GM19025 (cell line): ENCODE measurements around the gene RNF215.
"Not testable (repeated sequence)": the region's sequence is repeated elsewhere in the genome, so short reads cannot be mapped to it uniquely, and the experiment has no call there.

Source experiments
- ATAC-seq: cut with Tn5 transposase; IDR thresholded peaks from one replicate; pipeline ENCODE4 v1.9.1; 2021; ENCODE audit warnings: mild to moderate bottlenecking, low read depth, moderate library complexity; ENCODE audit not compliant: unreplicated experiment

RNF215 gene

DNA sequence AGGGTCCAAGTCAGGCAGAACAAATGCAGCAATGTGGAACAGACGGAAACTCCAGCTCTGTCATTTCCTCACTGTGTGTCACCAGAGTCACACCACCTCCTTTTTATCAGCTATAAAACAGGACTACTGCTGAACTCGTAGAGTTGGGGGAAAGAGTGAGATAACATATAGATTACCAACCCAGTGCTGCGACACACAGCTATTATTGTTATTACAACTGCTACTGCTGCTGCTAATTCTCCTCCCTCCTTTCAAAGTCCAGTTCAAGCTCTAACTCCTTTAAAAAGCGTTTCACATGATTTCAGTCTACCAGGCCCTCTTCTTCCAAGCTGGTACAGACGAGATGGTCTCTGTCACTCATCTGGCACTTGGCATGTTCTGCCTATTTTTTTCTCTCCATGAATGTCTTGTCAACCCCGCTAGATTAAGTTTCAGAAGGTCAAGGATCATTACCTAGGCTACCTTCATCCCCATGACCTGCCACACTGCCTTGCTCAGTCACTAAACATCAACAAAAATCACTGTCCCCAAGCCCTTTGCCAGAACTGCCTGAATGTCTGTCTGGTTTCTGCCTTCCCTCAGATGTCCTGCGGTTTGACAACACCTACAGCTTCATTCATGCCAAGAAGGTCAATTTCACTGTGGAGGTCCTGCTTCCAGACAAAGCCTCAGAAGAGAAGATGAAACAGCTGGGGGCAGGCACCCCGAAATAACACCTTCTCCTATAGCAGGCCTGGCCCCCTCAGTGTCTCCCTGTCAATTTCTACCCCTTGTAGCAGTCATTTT lies 34.7 kb upstream of the RNF215 start:
- ATAC-seq: no peak

DNA sequence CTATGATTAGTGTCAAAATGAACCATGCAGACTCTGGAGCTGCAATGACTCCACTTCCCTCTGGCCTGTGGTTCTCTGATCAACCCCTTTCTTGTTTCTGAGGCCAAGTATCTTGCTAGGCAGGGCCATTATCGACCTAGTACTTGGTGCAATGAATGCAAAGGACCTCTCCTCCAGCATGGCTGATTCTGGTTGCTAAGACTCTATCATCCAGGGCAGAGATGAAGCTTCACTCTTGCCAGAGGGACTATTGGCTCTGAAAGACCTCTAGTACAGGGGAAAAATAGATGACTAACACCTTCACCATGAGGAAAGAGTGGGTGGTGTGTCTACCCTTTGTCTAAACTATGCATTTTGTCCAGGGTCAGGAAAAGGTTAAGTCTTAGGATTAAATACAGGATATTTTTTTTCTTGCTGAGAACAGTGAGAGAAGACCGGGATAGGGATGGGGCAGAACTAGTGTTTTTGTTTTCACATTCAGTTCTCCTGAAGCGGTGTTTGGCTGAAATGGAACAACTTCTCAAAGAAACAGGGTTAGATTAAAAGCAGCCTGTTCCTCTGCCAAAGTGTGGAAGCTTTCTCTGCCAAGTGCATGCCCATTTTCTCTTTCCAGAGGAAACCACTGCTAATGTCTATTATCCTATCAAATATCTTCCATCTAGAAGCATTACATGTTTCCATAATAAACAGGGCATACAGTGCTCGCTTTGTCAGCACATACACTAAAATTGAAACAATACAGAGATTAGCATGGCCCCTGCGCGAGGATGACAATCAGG lies 33.3 kb upstream of the RNF215 start:
- no peak for ATAC-seq

DNA sequence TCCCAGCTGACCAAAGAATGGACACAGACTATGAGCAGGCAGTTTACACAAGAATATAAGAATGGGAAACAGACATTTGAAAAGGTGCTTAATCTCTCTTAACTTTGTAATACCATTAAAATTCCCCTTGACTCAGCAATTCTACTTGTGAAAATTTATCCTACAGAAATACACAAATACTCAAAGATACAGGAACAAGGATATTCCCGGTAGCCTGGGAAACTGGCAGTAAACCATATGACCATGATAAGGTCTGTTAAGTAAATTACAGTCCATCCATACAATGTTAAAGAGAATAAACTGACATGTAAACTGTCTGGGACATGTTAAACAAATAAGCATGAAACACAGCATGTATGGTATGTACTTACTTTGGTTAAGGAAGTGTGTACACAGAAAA lies 29.6 kb upstream of the RNF215 start:
- ATAC-seq: no peak

DNA sequence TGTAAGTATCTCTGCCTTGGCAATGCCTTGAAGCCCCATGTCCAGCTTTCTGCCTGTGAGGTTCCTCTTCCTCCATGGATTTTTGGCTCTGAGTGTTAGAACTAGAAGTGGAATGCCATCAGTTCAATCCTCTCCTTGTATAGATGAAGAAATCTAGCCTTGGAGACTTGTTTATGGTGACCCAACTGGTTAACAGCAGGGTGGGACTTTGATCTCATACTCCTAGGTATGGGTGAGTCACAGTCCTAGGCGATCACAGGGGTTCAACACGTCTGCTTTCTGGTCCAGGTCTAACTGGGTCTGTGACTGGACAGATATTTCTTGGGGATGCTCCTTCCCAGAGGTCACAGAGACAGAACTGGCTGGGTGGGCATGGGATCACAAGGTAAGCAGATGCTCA lies 29.2 kb upstream of the RNF215 start:
- no peak for ATAC-seq

DNA sequence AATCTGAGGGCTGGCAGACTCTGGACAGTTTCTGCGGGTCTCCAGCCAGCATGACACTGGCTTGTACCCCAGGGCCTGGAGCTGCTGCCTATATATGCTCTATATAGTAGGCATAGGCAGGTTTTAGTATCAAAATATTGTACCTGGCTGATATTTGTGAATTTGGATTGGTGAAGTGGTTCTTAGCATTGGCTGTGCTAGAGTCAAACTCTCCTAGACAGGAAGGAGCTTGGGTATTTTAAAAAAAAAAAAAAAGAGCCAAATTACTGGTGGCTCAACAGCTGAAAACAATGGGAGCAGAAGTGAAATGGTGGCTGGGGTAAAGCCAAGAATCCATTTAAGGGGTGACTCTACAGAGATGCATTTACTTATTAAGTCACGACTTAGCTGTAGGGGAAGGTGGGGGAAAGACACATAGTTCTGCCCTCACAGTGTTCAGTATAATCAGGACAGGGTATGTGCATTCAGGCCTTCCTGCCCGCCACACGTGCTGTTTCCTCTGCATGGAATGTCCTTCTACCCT lies 27.4 kb upstream of the RNF215 start:
- no peak for ATAC-seq

DNA sequence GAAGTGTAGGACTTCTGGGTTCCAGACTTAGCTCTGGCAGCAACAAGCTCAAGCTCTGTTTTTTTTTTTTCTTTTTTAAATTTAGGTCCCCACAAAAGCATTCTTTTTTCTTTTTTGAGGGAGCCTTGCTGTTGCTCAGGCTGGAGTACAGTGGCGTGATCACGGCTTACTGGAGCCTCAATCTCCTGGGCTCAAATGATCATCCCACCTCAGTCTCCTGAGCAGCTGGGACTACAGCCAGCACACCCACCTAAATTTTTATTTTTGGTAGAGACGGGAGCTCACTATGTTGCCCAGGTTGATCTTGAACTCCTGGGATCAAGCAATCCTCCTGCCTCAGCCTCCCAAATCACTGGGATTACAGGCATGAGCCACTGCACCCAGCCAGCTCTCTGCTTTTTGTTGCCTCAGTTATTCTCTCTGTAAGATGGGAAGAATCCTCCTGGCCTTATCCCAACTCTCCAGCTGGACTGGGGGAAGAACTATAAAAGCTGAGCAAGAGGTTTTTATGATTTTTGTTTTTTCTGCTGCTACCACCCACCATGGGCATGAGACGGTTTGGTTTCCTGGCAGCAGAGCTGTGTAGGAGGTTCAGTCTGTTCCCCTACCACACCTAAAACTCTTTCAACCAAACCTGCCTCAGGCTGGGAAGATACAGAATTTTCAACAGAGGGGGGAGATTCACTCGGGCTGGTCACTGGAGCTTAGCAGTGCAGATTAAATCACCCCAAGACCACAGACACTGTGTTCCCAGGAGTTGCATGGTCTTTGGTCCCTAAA lies 26.7 kb upstream of the RNF215 start:
- ATAC-seq: no peak

DNA sequence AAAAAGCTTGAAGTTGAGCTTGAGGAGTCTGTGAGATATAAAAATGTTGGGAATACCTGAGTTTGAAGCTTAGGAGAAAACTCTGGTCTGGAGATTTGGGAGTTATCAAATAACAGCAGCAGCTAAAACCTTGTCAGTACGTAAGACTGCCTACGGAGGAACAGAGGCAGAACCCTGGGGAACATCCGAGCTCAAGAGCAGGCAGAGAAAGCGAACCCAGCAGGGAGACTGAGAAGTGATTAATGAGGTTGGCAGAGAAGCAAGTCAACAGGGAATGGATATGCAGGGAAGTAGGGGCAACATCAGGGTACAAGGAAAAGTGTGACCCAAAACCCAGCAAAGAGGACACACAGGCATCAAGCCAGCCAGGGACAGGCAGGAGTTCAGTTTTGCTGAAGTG lies 25.8 kb upstream of the RNF215 start:
- ATAC-seq: no peak

DNA sequence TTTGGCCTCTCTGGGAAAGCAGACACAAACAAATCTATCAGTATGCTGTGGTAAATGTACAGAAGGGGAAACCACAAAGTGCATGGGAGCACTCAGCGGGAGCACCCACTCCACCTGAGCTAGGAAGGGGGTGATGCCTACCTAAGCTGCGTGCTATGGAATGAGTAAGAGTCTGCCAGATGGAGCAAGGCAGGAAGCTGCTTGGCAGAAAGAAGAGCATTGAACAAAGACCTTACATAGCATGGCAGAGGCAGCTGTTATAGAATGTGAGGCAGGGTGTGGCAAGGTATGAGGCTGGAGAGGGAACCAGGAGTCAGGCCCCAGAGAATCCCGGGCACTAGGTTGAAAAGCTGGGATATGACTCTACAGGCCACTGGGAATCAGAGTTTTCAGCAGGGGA lies 24.6 kb upstream of the RNF215 start:
- ATAC-seq: no peak

DNA sequence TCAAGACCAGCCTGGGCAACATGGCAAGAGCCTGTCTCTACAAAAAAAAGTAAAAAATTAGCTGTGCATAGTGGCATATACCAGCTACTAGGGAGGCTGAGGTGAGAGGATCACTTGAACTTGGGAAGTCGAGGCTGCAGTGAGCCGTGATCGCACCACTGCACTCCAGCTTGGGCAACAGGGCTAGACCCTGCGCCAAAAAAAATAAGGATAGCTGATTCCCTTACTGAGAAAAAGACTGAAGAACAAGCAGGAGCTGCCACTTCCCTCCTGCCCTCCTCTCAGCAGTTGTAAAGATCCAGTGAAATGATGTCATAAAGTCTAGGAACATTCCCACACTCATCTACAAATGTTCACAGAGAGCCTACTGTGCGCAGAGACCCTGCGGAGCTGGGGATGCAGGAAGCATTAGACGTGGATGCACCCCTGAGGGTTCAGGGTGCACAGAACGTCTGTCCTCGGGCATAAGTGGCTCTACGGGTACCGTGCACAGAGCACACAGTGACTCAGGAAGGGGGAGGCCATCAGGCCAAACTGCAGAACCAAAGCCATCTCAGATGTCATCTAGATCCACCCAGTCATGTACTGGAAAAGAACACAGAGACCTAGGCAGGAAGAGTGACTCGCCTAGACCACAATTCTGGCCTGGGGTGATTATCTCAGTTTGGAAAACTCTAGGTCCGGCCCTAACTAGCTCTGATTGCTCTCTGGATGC lies 21.3 kb upstream of the RNF215 start:
- no peak for ATAC-seq

DNA sequence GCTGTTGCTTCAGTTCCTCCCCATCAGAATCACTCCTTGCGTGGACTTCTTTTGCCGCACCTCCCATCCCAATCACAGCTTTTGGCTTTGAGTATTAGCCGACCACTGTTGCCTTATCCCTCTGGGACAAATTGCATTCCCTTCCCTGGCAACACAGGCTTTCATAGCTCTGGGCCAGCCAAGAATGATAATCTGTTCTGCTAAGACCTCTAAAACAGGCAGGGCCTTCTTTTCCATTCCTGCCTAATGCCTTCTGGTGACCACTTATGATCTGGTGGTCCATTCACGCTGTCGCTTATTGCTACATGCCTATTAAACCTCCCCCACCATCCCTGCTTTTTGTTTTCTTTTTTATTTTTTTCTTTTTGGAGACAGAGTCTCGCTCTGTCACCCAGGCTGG lies 19.2 kb upstream of the RNF215 start:
- ATAC-seq: no peak

DNA sequence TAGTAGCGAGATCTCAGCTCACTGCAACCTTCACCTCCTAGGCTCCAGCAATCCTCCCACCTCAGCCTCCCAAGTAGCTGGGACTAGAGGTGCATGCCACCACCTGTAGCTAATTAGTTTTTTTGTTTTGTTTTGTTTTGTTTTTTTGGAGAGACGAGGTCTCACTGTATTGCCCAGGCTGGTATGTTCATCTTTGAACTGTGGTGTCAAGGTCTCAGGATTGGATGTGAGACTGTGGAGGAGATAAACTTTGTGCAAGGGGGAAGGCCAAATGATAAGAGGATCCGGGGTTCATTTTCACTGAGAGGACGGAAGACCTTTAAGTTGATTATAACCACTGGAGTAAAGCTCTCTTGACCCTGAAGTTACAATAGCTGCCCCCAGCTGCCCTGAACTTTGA lies 18.5 kb upstream of the RNF215 start:
- no peak for ATAC-seq

DNA sequence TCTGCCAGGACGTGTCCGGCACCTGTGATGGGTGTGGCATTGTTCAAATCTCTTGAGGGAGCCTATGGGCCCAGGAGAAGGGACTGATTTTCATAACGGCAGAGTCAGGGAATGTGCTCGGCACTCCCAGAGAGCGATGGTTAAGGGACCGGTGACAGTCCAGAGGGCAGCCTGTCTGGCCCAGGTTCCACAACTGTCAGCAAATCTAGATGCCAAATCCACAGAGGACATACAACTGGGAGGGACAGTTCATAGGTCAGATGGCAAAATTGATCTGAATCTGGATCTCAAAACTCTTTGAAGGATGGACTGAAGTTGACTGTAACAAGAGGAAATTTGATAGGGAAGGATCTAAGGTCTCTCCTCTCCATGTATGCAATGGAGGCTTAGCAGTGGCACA lies 17.1 kb upstream of the RNF215 start:
- ATAC-seq: no peak

DNA sequence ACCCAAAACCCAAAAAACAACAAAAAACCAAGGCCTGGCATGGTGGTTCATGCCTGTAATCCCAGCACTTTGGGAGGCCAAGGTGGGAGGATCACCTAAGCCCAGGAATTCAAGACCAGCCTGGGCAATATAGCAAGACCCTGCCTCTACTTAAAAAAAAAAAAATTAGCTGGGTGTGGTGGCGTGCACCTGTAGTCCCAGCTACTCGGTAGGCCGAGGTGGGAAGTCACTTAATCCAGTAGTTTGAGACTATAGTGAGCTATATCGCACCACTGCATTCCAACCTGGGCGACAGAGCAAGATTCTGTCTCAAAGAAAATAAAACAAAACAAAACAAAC lies 15.5 kb upstream of the RNF215 start:
- ATAC-seq: not testable (repeated sequence)

DNA sequence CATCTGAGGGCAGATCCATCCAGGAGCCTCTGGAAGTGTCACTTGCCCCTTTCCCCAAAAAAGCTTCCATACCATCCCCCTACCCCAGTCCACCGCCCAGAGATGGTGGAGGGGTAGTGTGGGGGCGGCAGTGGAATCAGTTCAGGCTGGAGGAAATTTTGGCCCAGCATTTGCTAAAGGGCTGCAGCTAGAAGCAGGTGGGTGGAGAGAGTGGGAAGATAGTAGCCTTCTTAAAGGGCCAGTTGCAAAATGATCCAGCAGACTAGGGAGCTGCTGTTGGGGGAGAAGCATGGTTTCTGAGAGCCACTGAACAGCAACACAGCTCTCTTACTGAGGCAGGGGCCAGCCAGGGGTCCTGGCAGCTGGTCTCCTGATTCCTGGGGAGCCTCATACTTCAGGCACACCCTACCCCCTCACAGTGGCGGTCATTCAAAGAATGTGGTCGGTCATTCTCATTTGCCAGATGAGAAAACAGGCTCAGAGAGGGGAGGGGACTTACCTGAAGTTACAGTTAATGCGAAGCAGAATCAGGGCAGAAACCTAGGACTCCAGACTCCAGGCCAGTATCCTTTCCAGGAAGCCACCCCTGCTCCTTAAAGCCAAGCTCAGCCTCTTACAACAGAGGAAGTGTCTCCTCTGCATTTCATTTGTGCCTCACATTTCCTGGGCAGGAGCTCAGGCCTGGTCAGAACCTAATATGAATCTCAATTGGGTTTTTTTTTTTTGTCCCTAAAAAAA lies 15.0 kb upstream of the RNF215 start:
- ATAC-seq: no peak

DNA sequence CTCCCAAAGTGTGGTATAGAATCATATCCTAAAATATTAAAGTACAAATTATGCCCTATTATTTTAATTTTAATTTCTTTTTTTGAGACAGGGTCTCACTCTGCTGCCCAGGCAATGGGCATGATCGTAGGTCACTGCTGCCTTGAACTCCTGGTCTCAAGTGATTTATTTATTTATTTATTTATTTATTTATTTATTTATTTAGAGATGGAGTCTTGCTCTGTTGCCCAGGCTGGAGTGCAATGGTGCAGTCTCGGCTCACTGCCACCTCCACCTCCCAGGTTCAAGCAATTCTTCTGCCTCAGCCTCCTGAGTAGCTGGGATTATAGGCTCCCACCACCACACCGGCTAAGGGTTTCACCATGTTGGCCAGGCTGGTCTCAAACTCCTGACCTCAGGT lies 13.8 kb upstream of the RNF215 start:
- not testable (repeated sequence) for ATAC-seq

DNA sequence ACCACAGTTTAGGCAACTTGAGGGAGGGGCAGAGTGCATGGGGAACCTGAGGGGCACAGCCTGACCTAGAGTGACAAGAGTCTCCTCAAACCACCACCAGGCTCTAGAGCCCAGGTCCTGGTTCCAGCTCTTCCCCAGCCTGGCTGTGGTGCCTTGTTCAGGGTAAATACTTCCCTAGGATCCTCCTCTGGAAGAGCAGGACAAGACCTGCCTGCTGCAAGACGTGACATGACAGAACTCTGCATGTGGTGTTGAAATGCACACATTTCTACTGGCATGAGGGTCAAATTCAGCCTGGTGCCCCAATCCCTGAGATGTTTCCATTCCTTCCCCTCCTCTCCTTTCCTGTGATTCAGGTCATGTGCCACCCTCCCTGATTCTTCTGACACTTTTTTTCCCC lies 12.9 kb upstream of the RNF215 start:
- no peak for ATAC-seq

DNA sequence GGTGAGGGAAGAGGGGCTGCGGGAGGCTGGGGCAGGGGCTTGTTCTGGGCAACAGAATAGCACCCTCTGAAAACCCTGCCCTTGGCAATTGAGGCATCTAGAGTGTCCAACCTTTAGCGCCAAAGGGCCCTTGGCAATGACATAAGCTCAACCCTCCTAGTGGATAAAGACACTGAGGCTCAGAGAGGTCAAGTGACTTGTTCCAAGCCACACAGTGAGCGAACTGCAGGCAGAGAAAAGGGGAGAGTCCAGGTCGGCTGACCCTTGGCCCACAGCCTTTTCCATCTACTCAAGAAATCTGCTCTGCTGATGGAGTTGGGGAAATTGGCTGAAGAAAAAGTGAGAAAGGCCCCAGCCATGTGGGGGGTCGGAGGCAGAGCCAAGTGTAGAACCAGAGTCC lies 12.5 kb upstream of the RNF215 start:
- ATAC-seq: no peak

DNA sequence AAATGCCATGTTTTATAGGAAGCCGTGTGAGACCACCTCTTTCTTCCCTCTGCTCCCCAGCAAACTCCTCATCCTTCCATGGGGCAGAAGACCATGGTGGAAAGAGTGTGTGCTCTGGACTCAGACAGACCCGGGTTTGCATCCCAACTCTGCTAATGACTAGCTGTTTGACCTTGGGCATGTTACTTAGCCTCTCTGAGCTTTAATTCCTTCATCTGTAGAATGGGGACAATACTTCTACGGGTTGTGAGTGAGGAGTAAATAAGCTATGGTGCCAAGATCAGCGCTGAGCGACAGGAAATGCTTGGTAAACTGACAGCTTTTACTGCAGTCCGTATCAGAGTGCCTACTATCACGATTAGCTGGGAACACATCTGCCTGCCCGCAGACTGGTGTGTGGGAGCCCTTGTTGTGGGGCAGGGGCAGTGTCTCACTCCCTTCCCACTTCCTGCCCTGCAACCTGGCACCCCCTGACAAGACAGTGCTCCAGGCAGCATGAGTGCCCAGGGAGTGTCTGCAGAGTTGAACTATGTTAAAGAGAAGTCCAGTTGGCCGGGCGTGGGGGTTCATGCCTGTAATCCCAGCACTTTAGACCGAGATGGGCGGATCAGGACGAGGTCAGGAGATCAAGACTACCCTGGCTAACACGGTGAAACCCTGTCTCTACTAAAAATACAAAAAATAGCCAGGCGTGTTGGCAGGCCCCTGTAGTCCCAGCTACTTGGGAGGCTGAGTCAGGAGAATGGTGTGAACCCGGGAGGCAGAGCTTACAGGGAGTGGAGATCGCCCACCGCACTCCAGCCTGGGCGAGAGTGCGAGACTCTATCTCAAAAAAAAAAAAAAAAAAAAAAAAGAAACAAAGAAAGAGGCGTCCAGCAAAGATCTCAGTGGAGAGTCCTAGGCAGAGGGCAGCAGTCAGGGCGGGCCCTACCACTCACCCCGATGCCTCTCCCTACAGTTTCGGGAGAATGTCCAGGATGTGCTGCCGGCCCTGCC lies 11.8 kb upstream of the RNF215 start:
- no peak for ATAC-seq
